Measurements from ENCODE around the gene ZBTB3. TPM values are rescaled to one million over a fixed set of nuclear protein-coding genes. Genes with fewer than 3 reads are reported as not detected.

Gene ZBTB3
- total RNA-seq, 2 donors from 2014 or later, result 10.8 to 18.7 TPM

DNA sequence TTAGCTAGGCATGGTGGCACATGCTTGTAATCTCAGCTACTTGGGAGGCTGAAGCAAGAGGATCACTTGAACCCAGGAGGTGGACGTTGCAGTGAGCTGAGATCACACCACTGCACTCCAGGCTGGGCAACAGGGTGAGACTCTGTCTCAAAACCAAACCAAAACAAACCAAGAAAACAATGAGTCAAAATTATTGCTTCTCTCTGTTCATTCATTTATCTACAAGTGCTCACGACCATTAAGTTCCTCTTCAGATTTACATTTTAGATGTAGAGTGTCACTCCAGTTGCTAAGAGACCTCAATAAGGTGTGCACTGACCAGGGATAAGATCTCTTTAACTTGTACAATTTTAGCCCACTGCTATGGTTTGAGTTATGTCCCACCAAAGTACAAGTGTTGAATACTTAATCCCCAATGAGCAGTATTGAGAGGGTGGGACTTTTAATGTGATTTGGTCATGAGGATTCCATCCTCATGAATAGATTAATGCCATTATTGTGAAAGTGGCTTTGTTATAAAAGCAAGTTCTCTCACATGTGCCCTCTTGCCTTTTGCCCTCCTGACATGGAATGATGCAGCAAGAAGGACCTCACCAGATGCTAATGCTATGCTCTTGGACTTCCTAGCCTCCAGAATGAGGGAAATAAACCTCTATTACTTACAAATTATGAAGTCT, 34.5 kb downstream of the ZBTB3 start:
- intact Hi-C loops (cut with DNase I), result loop anchor here (10.0 kb wide), 1 partner anchor 45 kb away; the partner anchor contains the start of gene POLR2G

DNA sequence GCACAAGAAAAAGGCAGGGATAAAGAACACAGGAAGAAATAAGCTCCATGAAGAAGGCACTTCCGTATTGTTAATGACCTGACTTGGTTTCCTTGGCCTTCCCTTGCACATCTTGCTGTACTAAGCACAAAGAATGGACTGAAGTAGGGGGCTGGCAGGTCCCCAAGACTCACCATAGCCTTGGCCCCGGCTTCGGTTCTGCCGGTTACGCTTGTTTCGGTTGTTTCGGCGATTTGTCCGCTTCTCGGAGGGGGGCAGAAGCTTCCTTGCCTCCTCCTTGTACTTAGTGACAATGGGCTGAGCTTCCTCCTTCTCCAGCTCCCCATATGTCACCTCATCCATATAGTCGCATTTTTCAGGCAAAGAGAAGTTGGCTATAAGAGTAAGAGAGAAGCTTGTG, 37.1 kb downstream of the ZBTB3 start:
- no peaks in the 10 kb centered on the region for H3K4me1 ChIP-seq
- no peak overlapping the region for H3K9ac ChIP-seq (ENCODE audit: low read depth in 2 of 2, low read length in 2 of 2)
- no peak overlapping the region for H3K4me3 ChIP-seq
- H3K27ac ChIP-seq, result no peak overlapping the region
- H3K36me3 ChIP-seq, result peaks cover 35% of the 10 kb centered on the region
- intact Hi-C loops (cut with DNase I), result loop anchor here (10.0 kb wide), 1 partner anchor 48 kb away; the partner anchor contains the start of gene POLR2G
- no peaks in the 10 kb centered on the region for H3K9me3 ChIP-seq
- no peaks in the 10 kb centered on the region for H3K27me3 ChIP-seq
- TF ChIP-seq, protein P1, sequence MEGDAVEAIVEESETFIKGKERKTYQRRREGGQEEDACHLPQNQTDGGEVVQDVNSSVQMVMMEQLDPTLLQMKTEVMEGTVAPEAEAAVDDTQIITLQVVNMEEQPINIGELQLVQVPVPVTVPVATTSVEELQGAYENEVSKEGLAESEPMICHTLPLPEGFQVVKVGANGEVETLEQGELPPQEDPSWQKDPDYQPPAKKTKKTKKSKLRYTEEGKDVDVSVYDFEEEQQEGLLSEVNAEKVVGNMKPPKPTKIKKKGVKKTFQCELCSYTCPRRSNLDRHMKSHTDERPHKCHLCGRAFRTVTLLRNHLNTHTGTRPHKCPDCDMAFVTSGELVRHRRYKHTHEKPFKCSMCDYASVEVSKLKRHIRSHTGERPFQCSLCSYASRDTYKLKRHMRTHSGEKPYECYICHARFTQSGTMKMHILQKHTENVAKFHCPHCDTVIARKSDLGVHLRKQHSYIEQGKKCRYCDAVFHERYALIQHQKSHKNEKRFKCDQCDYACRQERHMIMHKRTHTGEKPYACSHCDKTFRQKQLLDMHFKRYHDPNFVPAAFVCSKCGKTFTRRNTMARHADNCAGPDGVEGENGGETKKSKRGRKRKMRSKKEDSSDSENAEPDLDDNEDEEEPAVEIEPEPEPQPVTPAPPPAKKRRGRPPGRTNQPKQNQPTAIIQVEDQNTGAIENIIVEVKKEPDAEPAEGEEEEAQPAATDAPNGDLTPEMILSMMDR (IDR thresholded peaks at IDR 0.05), result no peak
- no peak for DNase-seq

More for the DNA sequence above, 34.5 kb downstream of the ZBTB3 start:
- Histone ChIP-seq H3K27me3 (no peaks in the 10 kb centered on the region), H3K27ac (no peak overlapping the region), H3K9ac (ENCODE audit: low read depth in 2 of 2, low read length in 2 of 2) (no peak overlapping the region), H3K4me3 (no peak overlapping the region), H3K4me1 (no peaks in the 10 kb centered on the region), H3K9me3 (no peaks in the 10 kb centered on the region), H3K36me3 (peaks cover 51% of the 10 kb centered on the region)
- no peak for DNase-seq
- TF ChIP-seq, protein P1 (IDR thresholded peaks at IDR 0.05), result no peak

DNA sequence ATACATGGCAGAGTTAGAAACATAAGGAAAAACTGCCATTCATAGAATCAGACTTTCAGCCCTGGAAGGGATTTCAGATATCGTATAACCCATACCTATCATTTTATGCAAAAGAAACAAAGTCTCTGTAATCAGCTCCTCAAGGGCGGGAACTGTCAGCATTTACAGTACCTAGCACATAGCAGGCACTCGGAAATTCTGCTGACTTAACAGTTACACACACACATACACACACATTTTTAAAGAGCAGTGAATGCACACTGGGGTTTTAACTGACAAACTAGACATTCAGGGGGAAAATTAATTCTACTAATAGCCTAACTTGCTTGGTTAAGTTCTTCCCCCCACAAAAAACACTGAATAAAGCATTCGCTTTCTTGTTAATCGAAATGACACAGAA, 37.8 kb downstream of the ZBTB3 start:
- peaks cover 29% of the 10 kb centered on the region for H3K36me3 ChIP-seq
- no peak overlapping the region for H3K9ac ChIP-seq (ENCODE audit: low read depth in 2 of 2, low read length in 2 of 2)
- no peak overlapping the region for H3K27ac ChIP-seq
- intact Hi-C loops (cut with DNase I), result loop anchor here (10.0 kb wide), 1 partner anchor 49 kb away; the partner anchor contains the start of gene POLR2G
- H3K9me3 ChIP-seq, result no peaks in the 10 kb centered on the region
- TF ChIP-seq, protein P1 (IDR thresholded peaks at IDR 0.05), result no peak
- no peaks in the 10 kb centered on the region for H3K27me3 ChIP-seq
- H3K4me3 ChIP-seq, result no peak overlapping the region
- H3K4me1 ChIP-seq, result no peaks in the 10 kb centered on the region
- no peak for DNase-seq

DNA sequence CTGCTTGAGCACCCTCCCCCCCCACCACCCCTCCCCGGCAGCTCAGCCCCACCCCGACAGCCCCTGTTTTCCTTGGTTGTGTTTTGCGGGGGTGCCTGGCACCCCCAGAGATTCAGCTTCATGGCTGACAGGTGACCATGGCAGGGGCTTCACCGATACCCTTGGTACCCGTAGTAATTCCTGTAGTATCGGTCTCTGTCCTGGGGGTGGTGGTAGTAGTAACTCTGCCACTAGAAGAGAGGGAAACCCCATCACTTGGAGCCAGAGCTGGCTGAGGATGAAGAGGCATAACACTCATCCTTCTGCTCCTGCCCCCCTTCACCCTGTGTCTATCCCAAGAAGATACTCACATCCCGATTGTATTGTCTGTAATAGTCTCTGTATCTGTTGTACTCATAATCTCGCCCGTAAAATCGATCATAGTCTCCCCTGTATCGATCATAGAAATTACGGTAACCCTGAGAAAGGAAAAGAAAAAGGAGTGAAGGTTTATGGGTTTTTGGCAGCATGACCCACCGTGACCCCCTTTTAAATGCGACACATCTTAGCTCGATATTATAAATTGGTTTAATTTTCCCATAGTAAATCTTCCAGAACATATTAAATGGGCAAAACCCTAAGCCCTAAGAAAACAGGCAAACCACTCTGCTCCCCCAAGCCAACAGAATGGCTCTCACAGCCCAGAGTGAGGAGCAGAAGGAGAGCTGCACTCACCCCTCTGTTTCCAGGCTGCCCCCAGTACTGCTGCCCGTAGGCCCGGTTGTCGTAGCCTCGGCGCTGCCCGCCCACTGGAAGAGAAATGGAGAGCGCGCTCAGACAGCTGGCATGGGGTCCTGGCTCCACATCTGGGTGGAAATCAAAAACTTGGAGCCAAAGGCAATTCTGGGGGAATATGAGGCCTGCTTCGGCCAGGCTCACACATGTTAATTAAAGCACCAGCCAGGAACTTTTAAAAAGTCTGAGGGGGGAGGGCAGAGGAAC, 38.5 kb downstream of the ZBTB3 start:
- DNase-seq, result no peak
- intact Hi-C loops (cut with DNase I), result loop anchor here (10.0 kb wide), 1 partner anchor 49 kb away; the partner anchor contains the start of gene POLR2G
- H3K4me1 ChIP-seq, result no peaks in the 10 kb centered on the region

DNA sequence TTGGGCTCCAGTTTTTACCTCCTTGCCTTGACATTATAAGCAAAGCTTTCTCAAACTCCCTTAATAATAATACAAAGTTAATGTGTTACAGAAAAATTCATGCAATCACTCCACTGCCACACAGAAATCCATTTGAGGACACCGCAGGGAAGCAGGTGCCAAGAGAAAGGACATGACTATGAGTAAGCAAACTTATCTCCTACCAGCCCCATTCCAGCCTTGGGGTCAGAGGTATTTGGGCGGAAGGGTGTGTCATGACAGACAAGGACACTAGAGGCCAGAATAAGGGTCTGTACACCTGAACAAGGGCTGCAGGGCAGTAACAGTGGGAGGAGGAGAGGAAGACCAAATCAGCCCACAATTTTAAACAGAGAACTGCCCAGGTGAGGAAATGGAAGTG, 40.6 kb downstream of the ZBTB3 start:
- H3K36me3 ChIP-seq, result peaks cover 25% of the 10 kb centered on the region

More for the DNA sequence above, 38.5 kb downstream of the ZBTB3 start:
- H3K27me3 ChIP-seq, result no peaks in the 10 kb centered on the region
- H3K9ac ChIP-seq (ENCODE audit: low read depth in 2 of 2, low read length in 2 of 2), result peak overlapping the region in 1 of 2 donors; percentile 26
- no peak overlapping the region for H3K27ac ChIP-seq
- H3K36me3 ChIP-seq, result peaks cover 25% of the 10 kb centered on the region
- TF ChIP-seq, protein P1 (IDR thresholded peaks at IDR 0.05), result no peak
- H3K9me3 ChIP-seq, result no peaks in the 10 kb centered on the region
- no peak overlapping the region for H3K4me3 ChIP-seq

More for the DNA sequence above, 40.6 kb downstream of the ZBTB3 start:
- peak; percentile 63 for DNase-seq
- Histone ChIP-seq H3K4me3 (no peak overlapping the region), H3K9ac (ENCODE audit: low read depth in 2 of 2, low read length in 2 of 2) (peak overlapping the region in 1 of 2 donors; percentile 51), H3K27me3 (no peaks in the 10 kb centered on the region), H3K9me3 (no peaks in the 10 kb centered on the region), H3K27ac (peak overlapping the region; percentile 41), H3K4me1 (no peaks in the 10 kb centered on the region)
- intact Hi-C loops (cut with DNase I), result loop anchor here (5.0 to 10.0 kb wide), 2 partner anchors 51 to 109 kb away; partner anchors contain the start of gene POLR2G
- TF ChIP-seq, protein P1 (IDR thresholded peaks at IDR 0.05), result no peak
